HepG2 (cell line): Measurements from ENCODE around the gene EEF2. TPM values are rescaled to one million over a fixed set of nuclear protein-coding genes. Genes with fewer than 3 reads are reported as not detected.

Source experiments
- CENPX ChIP-seq: sonication (generic); formaldehyde crosslinking; IDR thresholded peaks from 2 replicates; pipeline ENCODE4 v1.9.0; 2021; ENCODE audit warnings: mild to moderate bottlenecking, missing genetic modification reagents, moderate library complexity
- FOXP1 ChIP-seq, 2 experiments: fragments of 450-650 bp in 1 of 2; IDR thresholded peaks; 2 replicates each; pipeline ENCODE4 v1.6.1; 2017 to 2018; ENCODE audit warnings: antibody characterized with exemption in 1 of 2
- MIXL1 ChIP-seq: IDR thresholded peaks from 2 replicates; pipeline ENCODE4 v1.6.1; 2016
- NFATC3 ChIP-seq: sonication (generic); formaldehyde crosslinking; IDR thresholded peaks from 2 replicates; pipeline ENCODE4 v1.5.1; 2020; ENCODE audit warnings: mild to moderate bottlenecking, missing genetic modification reagents
- RFXANK ChIP-seq: IDR thresholded peaks from 2 replicates; pipeline ENCODE4 v1.6.1; 2016
- SIX1 ChIP-seq: sonication (generic); formaldehyde crosslinking; IDR thresholded peaks from 2 replicates; pipeline ENCODE4 v1.4.0; 2020; ENCODE audit warnings: missing genetic modification reagents, borderline replicate concordance
- SMAD1 ChIP-seq: sonication (generic); formaldehyde crosslinking; IDR thresholded peaks from 2 replicates; pipeline ENCODE4 v1.4.0; 2020; ENCODE audit warnings: missing genetic modification reagents, low read depth, mild to moderate bottlenecking, borderline replicate concordance
- TBP ChIP-seq: sonication (generic); formaldehyde crosslinking; IDR thresholded peaks from 2 replicates; pipeline ENCODE4 v1.5.0; 2020; ENCODE audit warnings: missing genetic modification reagents
- TGIF2 ChIP-seq: IDR thresholded peaks from 2 replicates; pipeline ENCODE4 v1.6.1; 2016; ENCODE audit warnings: control low read depth, missing compliant biosample characterization
- ZNF549 ChIP-seq: sonication (generic); formaldehyde crosslinking; IDR thresholded peaks from 2 replicates; pipeline ENCODE4 v1.5.0; 2020; ENCODE audit warnings: missing genetic modification reagents
- ZNF567 ChIP-seq: sonication (generic); formaldehyde crosslinking; IDR thresholded peaks from 2 replicates; pipeline ENCODE4 v1.8.1; 2023; ENCODE audit warnings: mild to moderate bottlenecking, missing genetic modification reagents, borderline replicate concordance
- ZNF816 ChIP-seq: sonication (generic); formaldehyde crosslinking; IDR thresholded peaks from 2 replicates; pipeline ENCODE4 v1.8.0; 2022; ENCODE audit warnings: missing genetic modification reagents, mild to moderate bottlenecking, borderline replicate concordance
- ZSCAN20 ChIP-seq: sonication (generic); formaldehyde crosslinking; IDR thresholded peaks from 2 replicates; pipeline ENCODE4 v1.4.0; 2020; ENCODE audit warnings: missing genetic modification reagents, mild to moderate bottlenecking, borderline replicate concordance
- polyA plus RNA-seq, 8 experiments: library from polyadenylated mRNA; depleted of rRNA in 3 of 8; stranded (reverse) in 7 of 8; unstranded in 1 of 8; fragments of >200 nt; fragmentation: Illumina TruSeq in 4 of 8; extraction: Trizol in 4 of 8; gene quantifications; 2 replicates each; pipeline versions ENCODE4 v1.2.1 to v1.2.3, GENCODE V29; 2011 to 2016; ENCODE audit warnings: low read depth in 4 of 8, missing spikeins in 1 of 8, mixed read lengths in 1 of 8; ENCODE audit not compliant: insufficient read depth in 1 of 8
- total RNA-seq, 5 experiments: library from RNA; depleted of rRNA; stranded (reverse); fragments of >200 nt; fragmentation: Illumina TruSeq; extraction: Trizol; gene quantifications; 2 replicates each; pipeline ENCODE4 v1.2.3, GENCODE V29; 2016; ENCODE audit warnings: low read depth in 1 of 5
- TF ChIP-seq, protein P1 (sequence below): sonication (generic); formaldehyde crosslinking; IDR thresholded peaks from 2 replicates; pipeline ENCODE4 v1.4.0; 2020; ENCODE audit warnings: missing genetic modification reagents, borderline replicate concordance
- TF ChIP-seq, protein P2 (sequence below): sonication (generic); formaldehyde crosslinking; IDR thresholded peaks from 2 replicates; pipeline ENCODE4 v1.8.0; 2022; ENCODE audit warnings: missing genetic modification reagents, mild to moderate bottlenecking, inconsistent platforms, borderline replicate concordance
- TF ChIP-seq, protein P3 (sequence below): sonication (generic); formaldehyde crosslinking; IDR thresholded peaks from 2 replicates; pipeline ENCODE4 v1.4.0; 2020; ENCODE audit warnings: missing genetic modification reagents, borderline replicate concordance
- TF ChIP-seq, protein P4 (sequence below): sonication (generic); formaldehyde crosslinking; IDR thresholded peaks from 2 replicates; pipeline ENCODE4 v1.8.1; 2022; ENCODE audit warnings: mild to moderate bottlenecking, missing genetic modification reagents
- TF ChIP-seq, protein P5 (sequence below): sonication (generic); formaldehyde crosslinking; IDR thresholded peaks from 2 replicates; pipeline ENCODE4 v1.5.0; 2020; ENCODE audit warnings: missing genetic modification reagents
- TF ChIP-seq, protein P6 (sequence below): IDR thresholded peaks from 2 replicates; pipeline ENCODE4 v1.6.1; 2016; ENCODE audit warnings: missing compliant biosample characterization, missing genetic modification reagents, borderline replicate concordance
- TF ChIP-seq, protein P7 (sequence below): IDR thresholded peaks from 2 replicates; pipeline ENCODE4 v1.6.1; 2016; ENCODE audit warnings: missing genetic modification reagents, missing compliant biosample characterization
- TF ChIP-seq, protein P8 (sequence below): sonication (generic); formaldehyde crosslinking; IDR thresholded peaks from 2 replicates; pipeline ENCODE4 v1.8.0; 2022; ENCODE audit warnings: missing genetic modification reagents, low read depth, mild to moderate bottlenecking, borderline replicate concordance

Gene EEF2
- total and polyA plus RNA-seq, 2 of the 13 experiments (the other 11 are each of a cell fraction or from before 2014, with no cell fraction given) = 1,441 to 1,777 TPM

DNA sequence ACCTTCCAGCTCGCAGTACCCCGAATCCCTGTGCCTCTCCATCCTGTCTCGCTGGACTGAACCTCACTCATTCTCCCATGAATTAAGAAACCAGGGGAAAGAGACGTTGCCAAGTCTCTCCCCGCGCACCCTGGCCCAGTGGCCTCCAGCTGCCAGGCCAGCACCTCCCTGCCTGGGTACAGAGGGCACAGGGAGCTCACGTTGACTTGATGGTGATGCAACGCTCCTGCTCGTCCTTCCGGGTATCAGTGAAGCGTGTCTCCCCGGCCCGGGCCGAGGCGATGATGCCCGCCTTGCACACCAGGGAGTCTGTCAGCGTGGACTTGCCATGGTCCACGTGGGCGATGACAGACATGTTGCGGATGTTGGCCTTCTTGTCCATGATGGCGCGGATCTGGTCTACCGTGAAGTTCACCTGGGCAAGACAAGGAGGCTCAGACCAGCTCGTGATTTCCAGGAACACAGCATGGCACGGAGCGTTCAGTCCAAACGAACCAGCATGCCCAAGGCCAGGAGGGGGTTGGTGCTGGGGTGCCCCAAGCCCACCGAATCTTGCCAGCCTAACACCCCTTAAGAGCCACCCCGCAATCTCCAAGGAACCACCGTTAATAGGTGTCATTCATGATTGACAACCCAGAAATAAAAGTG lies 1.2 kb downstream of the EEF2 start (continued):
- TF ChIP-seq SMAD1 (CRISPR knock-in tag) = no peak
- TF ChIP-seq, protein P1, sequence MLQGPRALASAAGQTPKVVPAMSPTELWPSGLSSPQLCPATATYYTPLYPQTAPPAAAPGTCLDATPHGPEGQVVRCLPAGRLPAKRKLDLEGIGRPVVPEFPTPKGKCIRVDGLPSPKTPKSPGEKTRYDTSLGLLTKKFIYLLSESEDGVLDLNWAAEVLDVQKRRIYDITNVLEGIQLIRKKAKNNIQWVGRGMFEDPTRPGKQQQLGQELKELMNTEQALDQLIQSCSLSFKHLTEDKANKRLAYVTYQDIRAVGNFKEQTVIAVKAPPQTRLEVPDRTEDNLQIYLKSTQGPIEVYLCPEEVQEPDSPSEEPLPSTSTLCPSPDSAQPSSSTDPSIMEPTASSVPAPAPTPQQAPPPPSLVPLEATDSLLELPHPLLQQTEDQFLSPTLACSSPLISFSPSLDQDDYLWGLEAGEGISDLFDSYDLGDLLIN (CRISPR knock-in tag) = no peak
- TF ChIP-seq ZNF816 (CRISPR knock-in tag) = no peak
- TF ChIP-seq, protein P2, sequence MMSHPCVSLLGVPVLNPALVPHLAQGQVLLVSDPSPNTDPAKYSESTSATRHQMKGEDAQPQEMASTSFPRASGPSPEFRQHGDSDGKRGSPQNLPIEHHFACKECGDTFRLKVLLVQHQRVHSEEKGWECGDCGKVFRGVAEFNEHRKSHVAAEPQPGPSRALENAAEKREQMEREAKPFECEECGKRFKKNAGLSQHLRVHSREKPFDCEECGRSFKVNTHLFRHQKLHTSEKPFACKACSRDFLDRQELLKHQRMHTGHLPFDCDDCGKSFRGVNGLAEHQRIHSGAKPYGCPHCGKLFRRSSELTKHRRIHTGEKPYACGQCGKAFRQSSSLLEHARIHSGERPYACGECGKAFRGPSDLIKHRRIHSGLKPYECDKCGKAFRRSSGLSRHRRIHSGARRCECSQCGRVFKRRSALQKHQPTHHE (CRISPR knock-in tag) = no peak
- TF ChIP-seq TBP (CRISPR knock-in tag) = no peak
- TF ChIP-seq, protein P3, sequence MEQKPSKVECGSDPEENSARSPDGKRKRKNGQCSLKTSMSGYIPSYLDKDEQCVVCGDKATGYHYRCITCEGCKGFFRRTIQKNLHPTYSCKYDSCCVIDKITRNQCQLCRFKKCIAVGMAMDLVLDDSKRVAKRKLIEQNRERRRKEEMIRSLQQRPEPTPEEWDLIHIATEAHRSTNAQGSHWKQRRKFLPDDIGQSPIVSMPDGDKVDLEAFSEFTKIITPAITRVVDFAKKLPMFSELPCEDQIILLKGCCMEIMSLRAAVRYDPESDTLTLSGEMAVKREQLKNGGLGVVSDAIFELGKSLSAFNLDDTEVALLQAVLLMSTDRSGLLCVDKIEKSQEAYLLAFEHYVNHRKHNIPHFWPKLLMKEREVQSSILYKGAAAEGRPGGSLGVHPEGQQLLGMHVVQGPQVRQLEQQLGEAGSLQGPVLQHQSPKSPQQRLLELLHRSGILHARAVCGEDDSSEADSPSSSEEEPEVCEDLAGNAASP = no peak
- no peak for TF ChIP-seq ZNF567 (CRISPR knock-in tag)
- TF ChIP-seq, protein P4, sequence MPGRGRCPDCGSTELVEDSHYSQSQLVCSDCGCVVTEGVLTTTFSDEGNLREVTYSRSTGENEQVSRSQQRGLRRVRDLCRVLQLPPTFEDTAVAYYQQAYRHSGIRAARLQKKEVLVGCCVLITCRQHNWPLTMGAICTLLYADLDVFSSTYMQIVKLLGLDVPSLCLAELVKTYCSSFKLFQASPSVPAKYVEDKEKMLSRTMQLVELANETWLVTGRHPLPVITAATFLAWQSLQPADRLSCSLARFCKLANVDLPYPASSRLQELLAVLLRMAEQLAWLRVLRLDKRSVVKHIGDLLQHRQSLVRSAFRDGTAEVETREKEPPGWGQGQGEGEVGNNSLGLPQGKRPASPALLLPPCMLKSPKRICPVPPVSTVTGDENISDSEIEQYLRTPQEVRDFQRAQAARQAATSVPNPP (CRISPR knock-in tag) = no peak
- TF ChIP-seq, protein P5, sequence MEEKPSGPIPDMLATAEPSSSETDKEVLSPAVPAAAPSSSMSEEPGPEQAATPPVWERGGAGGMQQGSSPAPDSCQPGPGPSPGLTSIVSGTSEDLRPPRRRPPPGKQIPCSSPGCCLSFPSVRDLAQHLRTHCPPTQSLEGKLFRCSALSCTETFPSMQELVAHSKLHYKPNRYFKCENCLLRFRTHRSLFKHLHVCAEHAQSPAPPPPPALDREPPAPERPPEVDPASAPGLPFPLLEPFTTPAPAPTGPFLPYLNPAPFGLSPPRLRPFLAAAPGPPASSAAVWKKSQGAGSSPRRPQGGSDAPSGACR (CRISPR knock-in tag) = no peak
- TF ChIP-seq ZNF549 = no peak
- TF ChIP-seq, protein P6, sequence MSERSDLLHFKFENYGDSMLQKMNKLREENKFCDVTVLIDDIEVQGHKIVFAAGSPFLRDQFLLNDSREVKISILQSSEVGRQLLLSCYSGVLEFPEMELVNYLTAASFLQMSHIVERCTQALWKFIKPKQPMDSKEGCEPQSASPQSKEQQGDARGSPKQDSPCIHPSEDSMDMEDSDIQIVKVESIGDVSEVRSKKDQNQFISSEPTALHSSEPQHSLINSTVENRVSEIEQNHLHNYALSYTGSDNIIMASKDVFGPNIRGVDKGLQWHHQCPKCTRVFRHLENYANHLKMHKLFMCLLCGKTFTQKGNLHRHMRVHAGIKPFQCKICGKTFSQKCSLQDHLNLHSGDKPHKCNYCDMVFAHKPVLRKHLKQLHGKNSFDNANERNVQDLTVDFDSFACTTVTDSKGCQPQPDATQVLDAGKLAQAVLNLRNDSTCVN (CRISPR knock-in tag) = no peak
- no peak for TF ChIP-seq ZSCAN20 (CRISPR knock-in tag)
- no peak for TF ChIP-seq NFATC3 (CRISPR knock-in tag)
- TF ChIP-seq, protein P7, sequence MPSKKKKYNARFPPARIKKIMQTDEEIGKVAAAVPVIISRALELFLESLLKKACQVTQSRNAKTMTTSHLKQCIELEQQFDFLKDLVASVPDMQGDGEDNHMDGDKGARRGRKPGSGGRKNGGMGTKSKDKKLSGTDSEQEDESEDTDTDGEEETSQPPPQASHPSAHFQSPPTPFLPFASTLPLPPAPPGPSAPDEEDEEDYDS (CRISPR knock-in tag) = no peak
- no peak for TF ChIP-seq FOXP1 (IDR thresholded peaks at IDR 0.05)
- TF ChIP-seq FOXP1 (CRISPR knock-in tag; IDR thresholded peaks at IDR 0.05) = no peak
- TF ChIP-seq RFXANK (CRISPR knock-in tag) = no peak
- TF ChIP-seq, protein P8, sequence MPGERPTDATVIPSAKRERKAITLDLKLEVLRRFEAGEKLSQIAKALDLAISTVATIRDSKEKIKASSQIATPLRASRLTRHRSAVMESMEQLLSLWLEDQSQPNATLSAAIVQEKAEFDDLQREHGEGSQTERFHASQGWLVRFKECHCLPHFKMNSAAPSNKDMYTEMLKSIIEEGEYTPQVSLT (CRISPR knock-in tag) = no peak
- no peak for TF ChIP-seq CENPX
- TF ChIP-seq TGIF2 (CRISPR knock-in tag) = peak; percentile 93
- TF ChIP-seq MIXL1 (CRISPR knock-in tag) = no peak
- no peak for TF ChIP-seq SIX1
